ENCODE results near the gene SLCO2B1. TPM values are rescaled to one million over a fixed set of nuclear protein-coding genes. Genes with fewer than 3 reads are reported as not detected.

SLCO2B1 gene
- total and polyA plus RNA-seq, 2 of the 8 experiments (the other 6 are each of a cell fraction or from before 2014, with no cell fraction given) = 0.03 TPM; not detected in 1

DNA sequence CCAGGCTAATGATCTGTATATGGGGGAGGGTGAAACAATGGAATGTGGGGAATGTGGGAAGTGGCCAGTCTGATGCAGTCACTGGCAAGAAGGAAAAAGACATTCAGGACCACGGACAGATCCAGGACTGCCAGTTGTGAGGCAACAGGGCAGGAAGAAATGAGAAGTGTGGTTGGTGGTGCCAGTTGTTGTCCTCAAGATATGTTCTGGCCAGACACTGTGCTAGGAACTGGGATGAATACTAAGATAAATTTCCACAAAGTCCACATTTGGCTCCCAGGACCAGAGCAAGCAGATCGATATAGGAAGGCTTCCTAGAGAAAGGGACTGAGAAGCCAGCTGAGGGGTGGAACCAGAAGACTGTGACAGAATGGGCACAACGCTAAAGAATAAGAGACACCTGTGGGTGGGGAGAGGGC lies 82.9 kb downstream of the SLCO2B1 start:
- H3K79me2 ChIP-seq (ENCODE audit: control insufficient read depth in 1 of 2, insufficient read depth in 2 of 2, low read length in 2 of 2) = no peaks in the 10 kb centered on the region
- H3K14ac ChIP-seq (ENCODE audit: insufficient read length) = no peak overlapping the region
- no peak overlapping the region for H3K56ac ChIP-seq (replicated peaks; ENCODE audit: insufficient read length, low read depth, low read length)
- no peaks in the 10 kb centered on the region; the same call in 1 of the 2 replicates for H3K23me2 ChIP-seq (ENCODE audit: low read depth, low read length)
- H2BK15ac ChIP-seq (ENCODE audit: low read length) = no peak overlapping the region
- no peaks in the 10 kb centered on the region for H3K9me3 ChIP-seq (ENCODE audit: insufficient read depth in 2 of 2, low read depth in 1 of 2, low read length in 1 of 2)
- H3K9ac ChIP-seq (replicated peaks in 1 of 4; ENCODE audit: extremely low read depth in 1 of 4, low read depth in 3 of 4, low read length in 3 of 4) = no peak overlapping the region
- no peak overlapping the region for H4K5ac ChIP-seq (ENCODE audit: insufficient read length, low read depth, low read length)
- no peak overlapping the region for H3K27ac ChIP-seq (ENCODE audit: low read depth, low read length)
- no peak overlapping the region for H2BK12ac ChIP-seq (ENCODE audit: low read depth, low read length)
- 46% methylated on average over 3 of the region's 3 CpGs; no CpG with 5 or more reads in 1 of the 2 experiments for WGBS, 2 experiments (ENCODE audit: extremely low coverage in 1 of 2, insufficient coverage in 1 of 2, insufficient read length in 1 of 2, insufficient replicate concordance in 2 of 2, low coverage in 1 of 2, low lambda C conversion rate in 2 of 2, missing lambda C conversion rate in 1 of 2)
- H2BK120ac ChIP-seq (replicated peaks; ENCODE audit: low read depth, low read length) = no peak overlapping the region
- no peak overlapping the region for H3K4me3 ChIP-seq (ENCODE audit: extremely low read depth in 1 of 4, insufficient read depth in 2 of 4, low read depth in 3 of 4, low read length in 4 of 4)
- H2BK20ac ChIP-seq (ENCODE audit: low read length) = no peak overlapping the region
- peaks cover 0 to 7% (median 4%) of the 10 kb centered on the region in 4 experiments; a peak in 4 of 7 replicates for H3K4me1 ChIP-seq (replicated peaks in 1 of 4; ENCODE audit: control insufficient read depth in 3 of 4, insufficient read depth in 4 of 4, low read length in 3 of 4)
- CTCF ChIA-PET (ENCODE audit: partially characterized antibody) = interaction anchor here (21.3 to 45.7 kb wide), 3 partner anchors 9 to 88 kb away, joined by 726 to 952 read pairs (median 726); partner anchors contain the start of genes SLCO2B1 and TPBGL
- H3K27me3 ChIP-seq (replicated peaks in 1 of 4; ENCODE audit: control insufficient read depth in 3 of 4, extremely low read depth in 1 of 4, insufficient read depth in 3 of 4, low read length in 3 of 4) = no peaks in the 10 kb centered on the region
- H3K4ac ChIP-seq (replicated peaks; ENCODE audit: insufficient read length, low read depth, low read length) = no peak overlapping the region
- no peak overlapping the region for H2AFZ ChIP-seq (ENCODE audit: low read length)
- no peak overlapping the region for H4K91ac ChIP-seq (replicated peaks; ENCODE audit: insufficient read length, low read length)
- TF ChIP-seq, protein P1, sequence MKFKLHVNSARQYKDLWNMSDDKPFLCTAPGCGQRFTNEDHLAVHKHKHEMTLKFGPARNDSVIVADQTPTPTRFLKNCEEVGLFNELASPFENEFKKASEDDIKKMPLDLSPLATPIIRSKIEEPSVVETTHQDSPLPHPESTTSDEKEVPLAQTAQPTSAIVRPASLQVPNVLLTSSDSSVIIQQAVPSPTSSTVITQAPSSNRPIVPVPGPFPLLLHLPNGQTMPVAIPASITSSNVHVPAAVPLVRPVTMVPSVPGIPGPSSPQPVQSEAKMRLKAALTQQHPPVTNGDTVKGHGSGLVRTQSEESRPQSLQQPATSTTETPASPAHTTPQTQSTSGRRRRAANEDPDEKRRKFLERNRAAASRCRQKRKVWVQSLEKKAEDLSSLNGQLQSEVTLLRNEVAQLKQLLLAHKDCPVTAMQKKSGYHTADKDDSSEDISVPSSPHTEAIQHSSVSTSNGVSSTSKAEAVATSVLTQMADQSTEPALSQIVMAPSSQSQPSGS (IDR thresholded peaks at IDR 0.05; ENCODE audit: low read length) = peak; percentile 80; the same call in 1 of the 2 replicates
- TF ChIP-seq CREB1 (IDR thresholded peaks at IDR 0.05) (0 out of 2 replicates have a peak, but pooled peaks have one; percentile 38), SP2 (IDR thresholded peaks at IDR 0.05; ENCODE audit: low read length) (no peak), SP1 (IDR thresholded peaks at IDR 0.05; ENCODE audit: low read depth, low read length) (peak; percentile 43; the same call in 1 of the 2 replicates), TEAD4 (IDR thresholded peaks at IDR 0.05; ENCODE audit: low read depth, low read length) (peak; percentile 99), CEBPB (IDR thresholded peaks at IDR 0.05; ENCODE audit: low read depth, low read length) (peak; percentile 90), TAF7 (optimal IDR thresholded peaks at IDR 0.05; ENCODE audit: borderline replicate concordance, low read depth, low read length) (no peak), HDAC2 (IDR thresholded peaks at IDR 0.05; ENCODE audit: borderline replicate concordance in 1 of 2, low read depth in 2 of 2, low read length in 2 of 2) (0 out of 4 replicates have a peak, but pooled peaks have one; percentile 20 to 59), EP300 (IDR thresholded peaks at IDR 0.05; ENCODE audit: borderline replicate concordance in 1 of 2, low read depth in 2 of 2, low read length in 2 of 2) (peak in 1 of 2 experiments; percentile 63; a peak in 1 of 3 replicates), SIN3A (conservative IDR thresholded peaks at IDR 0.05 in 1 of 2, IDR thresholded peaks at IDR 0.05 in 1 of 2; ENCODE audit: low read depth in 1 of 2, low read length in 2 of 2) (peak; percentile 95)
- H3K23ac ChIP-seq (ENCODE audit: insufficient read length) = no peak overlapping the region
- no peaks in the 10 kb centered on the region for H3K79me1 ChIP-seq (ENCODE audit: low read depth, low read length)
- no peaks in the 10 kb centered on the region for H4K20me1 ChIP-seq (replicated peaks in 1 of 2; ENCODE audit: control insufficient read depth in 1 of 2, insufficient read depth in 2 of 2, low read length in 2 of 2)
- FAIRE-seq = peak; percentile 91
- POLR2A ChIA-PET (ENCODE audit: partially characterized antibody) = no interaction called here
- H3K18ac ChIP-seq (ENCODE audit: extremely low read depth, low read length) = no peak overlapping the region
- no peaks in the 10 kb centered on the region for H3K36me3 ChIP-seq (ENCODE audit: control insufficient read depth in 2 of 4, insufficient read depth in 4 of 4, low read length in 3 of 4)
- H3K4me2 ChIP-seq (ENCODE audit: insufficient read depth in 1 of 2, low read depth in 2 of 2, low read length in 2 of 2) = no peak overlapping the region
- no peak overlapping the region for H4K8ac ChIP-seq (ENCODE audit: extremely low read depth, insufficient read depth, low read length)
- peak in 1 of 2 experiments; percentile 72 for DNase-seq (ENCODE audit: low read depth in 1 of 2, low spot score in 2 of 2)
- no peak overlapping the region for H2BK5ac ChIP-seq (ENCODE audit: low read depth, low read length)
- H2AK5ac ChIP-seq (ENCODE audit: low read depth, low read length) = no peak overlapping the region

Data from H1 (cell line).